Dermis microvascular lymphatic vessel endothelial cell (primary cell): Measurements from ENCODE around the gene BBS9. TPM values are rescaled to one million over a fixed set of nuclear protein-coding genes. Genes with fewer than 3 reads are reported as not detected.

ENCODE experiments used
- DNase-seq, 2 donors: peaks; one replicate each; pipeline versions ENCODE4 v3.0.0 to v3.0.0-alpha.2; 2010; ENCODE audit warnings: low read depth in 2 of 2
- total RNA-seq: library from RNA; depleted of rRNA; stranded (reverse); fragments of >200 nt; gene quantifications from 2 replicates; pipeline ENCODE4 v1.2.1, GENCODE V29; 2014

The BBS9 gene
- total RNA-seq, 1 donor from 2014 or later: 11.2 TPM

DNA sequence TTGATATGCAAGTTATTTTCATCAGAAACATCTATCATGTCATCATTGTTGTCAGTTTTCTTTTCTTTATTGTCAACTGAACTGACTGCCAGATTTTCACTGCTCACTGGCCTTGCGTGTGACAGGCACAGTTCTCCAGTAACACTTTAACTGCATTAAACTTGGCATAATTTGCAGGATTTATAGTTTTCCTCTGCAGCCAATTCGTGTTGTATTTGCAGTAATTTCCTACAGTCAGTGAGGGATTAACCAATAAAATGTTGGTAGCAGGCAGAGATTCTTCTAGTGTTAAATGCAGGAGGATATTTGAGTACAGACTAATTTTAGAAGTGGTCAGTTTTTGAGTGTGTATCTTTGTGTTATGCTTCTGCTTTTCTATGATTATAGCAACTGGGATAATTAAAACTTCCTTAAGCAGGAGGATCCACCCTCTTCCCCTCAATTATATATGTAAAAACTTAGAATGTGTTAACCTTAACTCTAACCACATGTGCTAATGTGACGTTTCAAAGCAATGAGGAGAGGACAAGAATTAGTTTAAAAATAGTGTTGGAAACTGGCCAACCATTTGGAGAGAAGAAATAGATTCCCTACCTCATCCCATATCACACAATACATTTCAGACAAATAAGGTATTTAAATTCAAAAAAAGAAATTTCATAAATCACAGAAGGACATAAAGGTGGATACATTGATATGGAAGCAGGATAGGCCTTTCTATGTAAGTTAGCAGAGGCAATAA, 410.5 kb downstream of the BBS9 start:
- no peak for DNase-seq

DNA sequence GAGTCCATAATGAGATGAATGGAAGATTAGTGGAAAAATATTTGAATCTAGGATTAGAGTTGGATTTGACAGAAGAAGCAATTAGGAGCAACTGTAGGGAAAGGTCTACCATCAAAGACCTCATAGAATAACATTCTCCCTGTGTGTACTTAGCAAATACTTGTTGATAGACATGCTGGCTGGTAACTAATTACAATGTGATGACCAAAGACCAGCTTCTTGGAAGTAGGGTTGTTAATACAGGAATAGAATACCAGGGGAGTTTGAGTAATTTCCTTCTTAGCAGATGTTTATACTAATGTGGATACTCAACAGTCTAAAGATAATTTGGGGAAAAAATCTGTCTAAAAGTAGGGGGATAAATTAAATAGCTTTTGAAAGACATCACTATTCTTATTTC, 418.5 kb downstream of the BBS9 start:
- peak in 1 of 2 donors; percentile 74 for DNase-seq

DNA sequence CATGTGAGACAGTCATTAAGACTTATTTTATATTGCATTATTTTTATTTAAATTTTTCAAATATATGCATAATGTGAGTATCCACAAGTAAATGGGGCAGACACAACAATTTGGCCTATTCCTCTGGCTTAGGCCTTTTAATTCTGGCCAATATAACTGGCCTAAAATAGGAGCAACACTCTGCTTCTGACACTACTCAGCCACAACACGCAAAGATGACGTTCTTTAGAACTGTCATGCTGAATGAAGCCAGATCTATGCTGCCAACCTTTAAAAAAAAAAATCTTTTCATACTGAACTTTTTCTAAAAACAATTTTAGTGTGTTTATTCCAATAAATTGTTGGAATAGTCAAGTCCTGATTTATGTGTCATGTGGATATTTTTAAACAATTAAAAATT, 421.0 kb downstream of the BBS9 start:
- DNase-seq: no peak

- no peak for DNase-seq
Measured at GRCh38 chr7:33550979-33551378, 421.6 kb downstream of the BBS9 start.

- DNase-seq: no peak
Measured at GRCh38 chr7:33554046-33554445, 424.7 kb downstream of the BBS9 start.

DNA sequence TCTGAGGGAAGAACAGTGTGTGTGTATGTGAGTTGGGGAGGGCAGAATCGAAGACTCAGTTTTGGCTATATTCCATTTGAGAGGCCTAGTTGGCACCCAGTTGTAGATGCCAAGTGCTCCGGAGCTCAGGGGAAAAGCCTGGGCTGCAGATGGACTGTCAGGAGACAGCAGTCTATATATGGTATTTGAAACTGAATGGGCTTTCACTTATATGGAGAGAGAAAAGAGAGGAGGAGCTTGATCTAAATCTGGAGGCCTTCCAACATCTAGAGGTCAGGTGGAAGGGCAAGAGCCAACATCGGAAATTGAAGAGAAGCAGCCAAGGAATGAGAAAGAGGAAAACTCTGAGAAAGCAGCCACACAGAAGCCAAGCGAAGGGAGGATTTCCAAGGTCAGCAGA, 425.2 kb downstream of the BBS9 start:
- DNase-seq: peak in 1 of 2 donors; percentile 72

DNA sequence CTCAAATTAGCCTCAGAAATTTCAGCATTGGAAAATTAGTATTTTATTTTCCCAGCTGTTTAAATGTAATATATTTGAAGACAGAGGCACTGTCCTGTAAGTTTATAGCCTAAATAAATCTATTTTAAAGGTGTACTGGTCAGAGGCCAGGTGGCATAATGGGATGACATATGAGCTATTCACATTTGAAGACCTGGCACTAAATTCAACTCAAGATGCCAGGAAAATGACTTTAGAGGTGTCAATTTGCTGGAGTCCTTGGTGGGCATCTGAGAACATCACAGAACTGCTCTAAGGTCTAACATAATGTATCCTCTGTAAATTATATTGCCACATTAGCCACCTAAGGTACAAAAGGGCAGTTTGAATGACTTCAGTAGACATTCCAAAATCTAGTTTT, 427.1 kb downstream of the BBS9 start:
- DNase-seq: no peak

DNA sequence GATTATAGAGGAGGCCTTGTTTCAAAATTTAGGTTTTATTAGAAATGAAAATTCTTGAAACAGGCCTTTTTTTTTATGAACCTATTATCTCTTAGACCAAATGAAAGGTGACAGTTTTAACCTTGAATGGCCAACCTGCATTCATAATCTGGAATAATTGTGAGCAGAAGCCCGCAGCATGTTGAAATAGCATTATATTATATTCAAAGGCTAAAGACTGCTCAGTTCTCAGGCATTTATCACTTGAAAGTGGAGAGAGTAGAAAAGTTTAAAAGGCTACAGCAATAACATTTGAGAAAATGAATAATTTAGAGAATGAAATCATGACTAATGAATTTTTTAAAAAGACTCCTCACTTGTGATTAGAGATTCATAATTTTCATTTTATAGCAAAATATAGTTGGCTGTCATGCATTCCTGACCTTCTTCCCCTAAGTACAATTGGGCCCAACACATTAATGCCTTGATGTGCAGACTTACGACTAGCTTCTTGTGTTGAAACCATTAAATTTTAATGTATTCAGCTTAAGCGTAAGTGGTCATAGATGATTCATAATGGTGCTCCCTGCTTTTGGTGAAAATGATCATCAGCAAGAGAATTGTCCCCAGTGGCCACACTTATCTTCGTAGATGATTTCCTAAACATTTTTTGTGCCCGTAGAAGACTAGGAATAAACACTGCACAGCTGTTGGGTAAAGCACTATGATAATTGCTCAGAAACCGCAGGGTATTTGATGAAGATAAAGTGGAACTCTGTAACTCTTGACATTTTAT, 429.4 kb downstream of the BBS9 start:
- DNase-seq: no peak

DNA sequence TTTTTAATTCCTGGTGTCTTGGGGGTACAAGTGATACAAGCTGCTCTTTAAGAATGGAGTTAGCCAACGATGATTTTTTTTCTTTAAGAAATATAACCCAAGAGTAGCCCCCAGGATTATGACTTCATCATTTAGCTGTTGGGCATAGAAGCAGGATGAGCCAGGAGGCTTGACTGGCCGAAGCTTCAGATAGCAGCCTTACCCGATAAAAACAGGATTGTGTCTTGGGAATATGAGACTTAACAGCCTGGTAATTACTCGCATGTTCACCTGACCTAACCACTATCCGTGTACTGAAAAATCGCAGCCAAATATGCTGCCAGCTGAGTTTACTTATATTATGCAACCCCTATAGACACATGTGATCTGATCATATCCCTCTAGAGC, 430.0 kb downstream of the BBS9 start:
- no peak for DNase-seq

- no peak for DNase-seq
Measured at GRCh38 chr7:33562996-33563395, 433.6 kb downstream of the BBS9 start.

DNA sequence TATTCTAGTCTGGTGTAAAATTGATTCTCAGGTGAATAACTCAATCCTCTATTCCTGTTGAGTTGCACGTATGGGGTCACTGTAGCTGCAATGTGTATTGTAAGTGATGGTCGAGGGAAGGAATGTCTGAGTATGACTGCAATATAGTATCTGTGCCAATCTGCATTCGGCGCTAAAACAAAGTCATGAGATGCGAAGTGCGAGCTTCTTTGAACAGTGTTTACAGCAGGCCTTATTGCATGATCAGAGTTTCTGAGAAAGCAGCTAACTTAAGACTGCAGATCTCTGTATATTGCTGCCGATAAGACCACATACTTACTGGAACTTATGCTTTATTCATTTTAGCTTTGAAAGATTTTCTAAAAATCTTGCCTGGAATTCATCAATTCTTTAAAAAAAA, 434.3 kb downstream of the BBS9 start:
- no peak for DNase-seq

GRCh38 chr7:33578166-33578565, 448.8 kb downstream of the BBS9 start:
- DNase-seq: peak in 1 of 2 donors; percentile 64

DNA sequence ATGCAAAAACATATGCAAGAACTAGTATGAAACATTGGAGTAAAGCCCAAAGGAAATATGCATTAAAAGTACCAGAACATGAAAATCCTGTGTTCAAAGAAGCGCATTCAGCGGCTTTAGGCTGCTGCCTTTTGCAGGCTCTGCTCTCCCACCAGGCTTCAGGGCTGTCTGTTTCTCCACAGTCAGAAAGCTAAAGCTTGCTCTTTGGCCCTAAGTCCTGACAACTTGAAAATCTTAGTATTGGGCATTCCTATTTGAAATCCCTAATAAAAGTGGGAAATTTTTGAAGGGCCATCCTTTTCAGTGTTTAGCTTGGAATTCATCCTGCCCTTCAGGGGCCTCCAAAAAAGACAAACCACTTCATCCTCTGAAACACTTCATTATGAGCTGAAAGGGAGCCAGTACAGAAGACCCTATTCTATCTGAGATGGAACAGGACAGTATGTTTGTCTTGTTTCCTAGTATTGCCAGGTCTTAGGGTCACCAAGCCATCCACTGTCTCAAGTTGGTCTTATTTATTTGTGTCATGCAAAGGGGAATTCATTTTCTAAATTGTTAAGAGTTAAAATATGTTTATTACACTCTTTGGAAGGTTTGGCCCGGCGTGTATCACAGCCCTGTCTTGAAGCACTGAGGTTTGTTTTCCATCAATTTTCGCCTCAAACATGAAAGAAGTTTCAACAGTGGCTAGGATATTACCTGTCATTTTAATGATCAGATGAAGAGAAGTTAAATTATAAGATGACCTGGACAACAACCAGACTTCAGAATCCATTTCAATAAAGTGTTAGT, 449.7 kb downstream of the BBS9 start:
- DNase-seq: no peak

- no peak for DNase-seq
Measured at GRCh38 chr7:33579673-33579960, 450.3 kb downstream of the BBS9 start.

- DNase-seq: no peak
Measured at GRCh38 chr7:33581236-33581635, 451.9 kb downstream of the BBS9 start.

GRCh38 chr7:33582104-33582503, 452.7 kb downstream of the BBS9 start:
- no peak for DNase-seq

DNA sequence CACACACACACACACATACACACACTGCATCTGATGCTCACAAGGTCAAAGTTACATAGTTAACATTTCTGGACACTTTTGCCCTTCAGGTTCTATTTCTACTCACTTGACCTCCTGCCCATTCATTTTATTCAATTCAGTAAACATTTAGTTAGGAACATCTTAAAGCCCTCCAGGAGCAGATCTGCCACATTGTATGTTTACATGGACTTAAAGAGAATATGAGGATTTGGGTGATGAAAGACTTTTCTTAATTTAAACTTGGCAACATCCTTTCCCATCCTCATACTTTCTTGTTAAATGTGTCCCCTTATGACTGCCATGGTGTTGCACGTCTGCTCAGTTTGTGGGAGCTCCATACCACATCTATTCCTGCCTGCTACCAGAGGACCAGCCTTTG, 453.2 kb downstream of the BBS9 start:
- DNase-seq: no peak

GRCh38 chr7:33589911-33590310, 460.5 kb downstream of the BBS9 start:
- DNase-seq: no peak

GRCh38 chr7:33590916-33591315, 461.6 kb downstream of the BBS9 start:
- DNase-seq: peak in 1 of 2 donors; percentile 42

GRCh38 chr7:33591490-33591889, 462.1 kb downstream of the BBS9 start:
- DNase-seq: peak in 1 of 2 donors; percentile 79

DNA sequence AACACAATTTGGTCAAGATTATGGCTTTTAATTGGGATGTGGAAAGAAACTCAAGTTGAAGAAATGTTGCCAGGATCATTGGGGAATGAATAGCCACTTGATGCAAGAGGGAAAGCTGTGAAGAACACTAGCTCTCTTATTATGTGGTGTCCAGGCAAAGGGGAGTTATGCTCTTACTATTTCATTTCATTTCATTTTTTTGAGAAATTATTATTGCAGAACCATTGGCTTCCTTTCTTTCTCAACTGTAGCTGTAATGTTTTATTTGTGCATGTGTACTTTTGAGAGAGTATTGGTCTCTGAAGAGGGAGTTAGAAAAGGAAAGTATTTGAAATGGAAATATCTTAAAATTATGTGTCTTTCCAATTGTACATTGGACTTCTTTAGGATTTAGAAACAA, 463.4 kb downstream of the BBS9 start:
- DNase-seq: no peak

DNA sequence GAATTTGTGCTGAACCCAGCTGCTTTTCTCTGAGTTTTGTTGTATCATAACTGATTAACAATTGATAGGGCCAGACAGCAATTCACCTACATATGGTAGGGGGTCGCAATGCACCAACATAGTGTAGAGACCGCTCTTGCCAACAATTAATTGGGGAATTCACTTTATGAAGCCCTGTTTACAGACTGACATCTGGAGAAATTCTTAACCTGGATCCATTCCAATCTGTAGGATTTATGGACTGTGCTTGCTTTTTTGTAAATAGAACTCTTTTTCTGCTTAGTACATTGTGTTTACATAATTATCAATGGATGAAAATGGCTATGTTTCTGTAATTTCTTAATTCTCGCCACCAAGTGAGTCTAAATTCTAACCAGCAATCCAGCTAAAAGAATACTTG, 464.2 kb downstream of the BBS9 start:
- DNase-seq: peak in 1 of 2 donors; percentile 39
